ENCODE data around the gene MET. TPM values are rescaled to one million over a fixed set of nuclear protein-coding genes. Genes with fewer than 3 reads are reported as not detected.

Gene MET
- total and polyA plus RNA-seq, 2 donors (not counting 3 experiments of a cell fraction or from before 2014, with no cell fraction given) = 21.1 to 44.5 TPM

- Histone ChIP-seq H3K36me3 (ENCODE audit: control insufficient read depth in 2 of 2, extremely low read depth in 1 of 2, insufficient read depth in 2 of 2, low read length in 2 of 2) (no peaks in the 10 kb centered on the region), H4K20me1 (replicated peaks; ENCODE audit: control insufficient read depth, extremely low read depth, insufficient read depth, low read length) (no peaks in the 10 kb centered on the region), H3K9me1 (replicated peaks; ENCODE audit: control insufficient read depth, extremely low read depth, insufficient read depth, low read length) (no peaks in the 10 kb centered on the region), H3K4me3 (replicated peaks in 1 of 3; ENCODE audit: insufficient read depth in 1 of 3, low read depth in 1 of 3, low read length in 3 of 3) (no peak overlapping the region), H2AFZ (ENCODE audit: low read depth, low read length) (no peak overlapping the region), H3K9me3 (replicated peaks; ENCODE audit: control insufficient read depth, insufficient read depth, low read length) (no peaks in the 10 kb centered on the region), H3K9ac (replicated peaks; ENCODE audit: extremely low read depth, insufficient read depth, low read length) (no peak overlapping the region), H3K79me2 (ENCODE audit: control insufficient read depth, insufficient read depth, low read length) (peaks cover 47% of the 10 kb centered on the region), H3K27me3 (ENCODE audit: control insufficient read depth in 2 of 2, insufficient read depth in 2 of 2, low read length in 2 of 2) (no peaks in the 10 kb centered on the region), H3K4me2 (ENCODE audit: insufficient read depth, low read length) (peak overlapping the region; percentile 73), H3K4me1 (ENCODE audit: control insufficient read depth, extremely low read depth, insufficient read depth, low read length) (peaks cover 35% of the 10 kb centered on the region), H3K27ac (ENCODE audit: insufficient read depth, low read depth, low read length) (peak overlapping the region; percentile 69)
- BruUV-seq (replicated peaks) = no TSS peak
- no peak for TF ChIP-seq GATA2 (IDR thresholded peaks at IDR 0.05; ENCODE audit: insufficient read depth, insufficient read length, low read depth, low read length)
- TF ChIP-seq MAX (IDR thresholded peaks at IDR 0.05; ENCODE audit: insufficient read depth, insufficient read length) = no peak
- no peak for TF ChIP-seq FOS (IDR thresholded peaks at IDR 0.05; ENCODE audit: borderline replicate concordance, insufficient read depth, low read length)
- TF ChIP-seq JUN (IDR thresholded peaks at IDR 0.05; ENCODE audit: borderline replicate concordance, insufficient read depth, insufficient read length, low read depth) = no peak
- no peak for TF ChIP-seq EZH2 (IDR thresholded peaks at IDR 0.05; ENCODE audit: borderline replicate concordance, low read depth, low read length, severe bottlenecking)
- no peak for TF ChIP-seq CTCF (IDR thresholded peaks at IDR 0.05; ENCODE audit: extremely low read depth in 1 of 2, insufficient read depth in 1 of 2, low read depth in 1 of 2, low read length in 2 of 2)
- TF ChIP-seq POLR2A (IDR thresholded peaks at IDR 0.05; ENCODE audit: low read depth, low read length) = no peak
- no peak for TF ChIP-seq MYC (IDR thresholded peaks at IDR 0.05; ENCODE audit: low read depth, low read length)
- no peak for TF ChIP-seq POLR2AphosphoS5 (IDR thresholded peaks at IDR 0.05; ENCODE audit: insufficient read depth, low read depth, low read length)
- no peak for FAIRE-seq
- dilution Hi-C loops (cut with MboI; ENCODE audit: extremely low pct_ligation_motif_present, low sequenced_read_pairs) (no loop called here), intact Hi-C loops (cut with micrococcal nuclease) (no loop called here)
- POLR2A ChIA-PET = no interaction called here
- no peak for DNase-seq (ENCODE audit: low read depth, low spot score)
- CTCF ChIA-PET = interaction anchor here (0.9 to 1.7 kb wide), 8 partner anchors 8 to 100 kb away, joined by 3 to 5 read pairs (median 4); partner anchors contain the start of gene MET
These were observed 14.9 kb downstream of the MET start for GRCh38 chr7:116686812-116687419.

All from endothelial cell of umbilical vein (primary cell).